GM12873 (cell line): ENCODE data around the gene GDA.

Source experiments
- TF ChIP-seq, protein P1 (sequence below): IDR thresholded peaks from 2 replicates; pipeline ENCODE4 v1.5.1; 2012; ENCODE audit warnings: low read depth, mild to moderate bottlenecking, moderate library complexity, low read length, control low read depth; ENCODE audit not compliant: insufficient read depth; ENCODE audit errors: missing control alignments

GDA gene

DNA sequence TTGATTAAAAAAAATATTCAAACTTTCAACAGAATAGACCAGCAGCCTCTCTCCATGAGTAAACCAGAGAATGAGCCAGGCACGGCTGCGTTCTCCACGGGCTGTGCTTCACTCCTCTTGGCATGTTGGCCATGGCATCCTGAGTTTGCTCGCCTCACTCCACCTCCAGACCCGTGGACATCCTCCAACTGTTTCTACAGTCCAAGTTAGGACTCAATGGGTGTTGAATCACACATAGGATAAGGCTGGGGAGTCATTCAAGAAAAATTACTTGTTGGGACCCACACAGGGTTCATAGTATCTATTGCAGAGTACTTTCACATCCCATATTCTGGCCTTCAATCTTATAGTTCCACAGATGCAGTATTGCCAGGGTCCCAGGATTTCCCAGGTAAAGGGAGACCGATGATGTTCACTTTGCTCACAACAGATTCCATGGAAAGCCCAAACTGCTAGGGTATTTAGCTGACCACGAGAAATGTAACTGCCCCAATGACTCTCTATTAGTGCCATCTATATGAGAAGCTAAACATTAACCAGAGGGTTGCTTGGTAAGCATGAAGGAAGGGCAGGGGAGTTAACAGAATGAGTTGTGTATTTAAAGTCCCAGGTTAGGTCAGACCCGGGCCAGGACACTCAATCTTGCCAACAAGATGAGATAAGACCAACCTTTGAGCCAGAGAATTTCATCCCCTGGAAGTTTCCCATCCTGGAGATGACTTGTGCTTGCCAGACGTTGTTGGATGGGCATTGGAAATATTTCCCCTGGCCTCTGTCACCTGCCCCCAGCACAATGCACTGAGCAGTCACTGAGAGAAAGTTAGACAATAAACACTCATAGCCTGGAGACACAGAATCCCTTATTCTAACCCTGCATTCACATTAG lies 19.7 kb upstream of the GDA start:
- TF ChIP-seq, protein P1, sequence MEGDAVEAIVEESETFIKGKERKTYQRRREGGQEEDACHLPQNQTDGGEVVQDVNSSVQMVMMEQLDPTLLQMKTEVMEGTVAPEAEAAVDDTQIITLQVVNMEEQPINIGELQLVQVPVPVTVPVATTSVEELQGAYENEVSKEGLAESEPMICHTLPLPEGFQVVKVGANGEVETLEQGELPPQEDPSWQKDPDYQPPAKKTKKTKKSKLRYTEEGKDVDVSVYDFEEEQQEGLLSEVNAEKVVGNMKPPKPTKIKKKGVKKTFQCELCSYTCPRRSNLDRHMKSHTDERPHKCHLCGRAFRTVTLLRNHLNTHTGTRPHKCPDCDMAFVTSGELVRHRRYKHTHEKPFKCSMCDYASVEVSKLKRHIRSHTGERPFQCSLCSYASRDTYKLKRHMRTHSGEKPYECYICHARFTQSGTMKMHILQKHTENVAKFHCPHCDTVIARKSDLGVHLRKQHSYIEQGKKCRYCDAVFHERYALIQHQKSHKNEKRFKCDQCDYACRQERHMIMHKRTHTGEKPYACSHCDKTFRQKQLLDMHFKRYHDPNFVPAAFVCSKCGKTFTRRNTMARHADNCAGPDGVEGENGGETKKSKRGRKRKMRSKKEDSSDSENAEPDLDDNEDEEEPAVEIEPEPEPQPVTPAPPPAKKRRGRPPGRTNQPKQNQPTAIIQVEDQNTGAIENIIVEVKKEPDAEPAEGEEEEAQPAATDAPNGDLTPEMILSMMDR: no peak

DNA sequence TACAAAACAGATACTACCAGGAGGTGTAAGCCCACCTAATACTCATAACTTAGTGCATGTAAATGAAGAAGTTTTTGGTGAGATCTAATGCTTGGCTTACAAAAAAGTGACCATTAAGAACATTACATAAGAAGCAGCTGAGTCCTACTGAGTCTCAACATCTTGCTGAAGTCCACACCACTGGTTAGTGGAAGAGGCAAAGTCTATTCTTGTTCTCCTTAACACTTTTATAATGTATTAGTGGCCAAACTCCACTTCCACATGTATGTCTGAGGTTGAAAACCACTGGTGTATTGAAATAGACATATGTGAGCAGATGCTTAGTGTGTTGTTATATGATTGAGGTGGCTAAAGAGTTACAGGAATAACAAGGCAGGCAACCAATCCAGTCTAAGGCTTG lies 18.9 kb upstream of the GDA start:
- TF ChIP-seq, protein P1: no peak

DNA sequence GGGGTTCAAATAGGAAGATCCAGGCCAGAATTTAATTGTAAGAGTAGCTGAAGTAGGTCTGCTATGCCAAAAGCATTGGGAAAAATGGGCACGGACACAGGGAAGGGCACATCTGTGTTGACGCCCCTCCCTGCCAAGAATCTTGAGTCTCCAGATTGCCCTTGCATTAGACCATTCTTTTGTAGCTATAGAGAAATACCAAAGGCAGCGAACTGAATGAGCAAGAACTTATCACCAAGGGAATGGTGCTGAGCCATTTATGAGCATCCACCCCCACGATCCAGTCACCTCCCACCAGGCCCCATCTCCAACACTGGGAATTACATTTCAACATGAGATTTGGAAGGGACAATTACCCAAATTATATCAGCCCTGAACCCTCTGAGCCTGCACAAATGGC lies 18.0 kb upstream of the GDA start:
- TF ChIP-seq, protein P1: no peak

DNA sequence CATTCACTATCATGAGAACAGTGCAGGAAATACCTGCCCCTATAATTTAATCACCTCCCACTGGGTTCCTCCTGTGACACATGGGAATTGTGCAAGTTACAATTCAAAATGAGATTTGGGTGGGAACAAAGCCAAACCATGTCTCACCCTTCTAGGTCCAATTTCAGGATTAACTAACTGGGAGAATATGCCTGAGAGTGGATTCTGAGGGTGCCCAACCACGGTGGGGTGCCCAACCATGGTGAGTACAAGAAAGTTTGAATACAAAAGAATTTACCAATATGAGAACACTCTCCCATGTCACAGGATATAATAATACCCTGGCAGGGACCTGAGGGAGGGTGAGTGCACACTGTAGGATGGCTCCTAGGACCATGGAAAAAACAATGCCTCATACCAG lies 17.2 kb upstream of the GDA start:
- TF ChIP-seq, protein P1: no peak

DNA sequence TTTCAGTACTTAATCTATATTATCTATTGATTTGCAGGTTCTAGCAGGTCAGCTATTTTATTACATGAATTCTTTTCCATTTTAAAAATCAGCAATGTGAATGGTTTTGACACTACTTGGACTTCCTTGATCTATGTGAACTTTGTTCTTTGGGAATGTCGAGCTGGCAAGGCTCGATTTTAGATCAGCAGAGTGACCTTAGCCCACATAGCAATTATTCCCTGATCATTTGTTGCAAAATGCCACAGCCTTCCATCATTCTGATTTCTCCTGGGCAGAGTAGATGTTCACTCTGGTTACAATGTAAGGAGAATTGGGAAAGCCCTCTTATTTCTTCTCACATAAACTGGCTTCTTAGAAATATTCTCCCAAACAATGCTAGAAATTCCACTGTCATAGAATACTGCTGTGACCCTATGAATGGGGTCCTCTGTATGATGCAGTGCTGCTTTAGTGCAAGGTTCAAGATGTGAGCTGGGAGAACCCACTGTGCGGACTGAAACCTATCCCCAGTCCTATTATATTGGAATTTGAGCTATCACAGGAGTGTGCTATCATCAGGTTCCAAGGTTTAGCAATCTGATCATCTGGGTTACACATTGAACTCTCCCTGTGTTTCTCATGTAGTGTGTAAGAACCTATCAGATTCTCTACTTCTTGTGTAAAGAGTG lies 15.7 kb upstream of the GDA start:
- TF ChIP-seq, protein P1: no peak

DNA sequence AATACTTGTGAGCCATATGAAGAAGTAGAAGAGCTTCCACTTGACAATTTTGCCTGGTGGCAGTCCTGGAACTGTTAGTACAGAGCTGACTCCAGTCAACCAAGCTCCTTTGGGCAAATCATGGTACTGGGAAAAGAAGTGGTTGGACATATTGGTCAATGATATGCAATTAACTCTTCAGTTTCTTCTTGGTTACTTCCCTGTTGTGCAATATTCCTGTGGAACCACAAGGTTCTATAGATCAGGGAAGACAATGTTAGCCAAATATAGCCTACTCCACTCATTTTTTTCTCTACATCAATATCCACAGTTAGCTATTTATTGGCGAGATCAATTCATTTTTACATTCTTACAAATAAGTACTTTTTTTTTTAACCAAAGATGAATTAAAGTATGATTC lies 14.4 kb upstream of the GDA start:
- TF ChIP-seq, protein P1: no peak

DNA sequence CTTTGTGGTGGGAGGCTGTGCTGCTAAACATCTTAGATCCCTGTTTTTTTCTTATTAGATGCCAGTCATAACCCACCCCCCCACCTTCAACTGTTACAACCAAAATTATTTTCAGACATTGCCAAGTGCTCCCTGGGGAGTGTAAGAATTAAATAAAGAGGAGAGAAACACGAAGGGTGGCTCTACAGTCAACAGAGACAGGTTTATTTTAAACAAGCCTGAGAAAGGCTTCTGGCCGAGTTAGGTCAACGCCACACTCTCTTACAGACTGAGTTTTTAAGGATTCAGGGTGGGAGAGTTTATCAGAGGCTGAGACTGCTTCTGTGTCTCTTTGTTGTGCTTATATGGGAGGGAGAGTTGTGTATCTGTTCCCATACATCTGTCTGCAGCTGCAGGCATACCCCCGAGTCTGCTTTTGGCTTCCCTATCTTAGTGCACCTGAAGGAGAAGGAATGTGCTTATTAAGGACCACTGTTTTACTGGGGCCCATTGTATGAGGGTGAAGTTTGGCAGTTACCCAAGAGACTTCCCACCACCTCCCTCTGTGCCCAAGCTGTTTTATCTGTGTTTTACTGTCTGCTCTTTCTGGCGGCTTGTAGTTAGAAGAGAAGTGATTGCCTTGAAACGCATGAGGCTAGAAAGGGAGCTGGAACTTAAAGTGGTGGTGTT lies 11.4 kb upstream of the GDA start:
- TF ChIP-seq, protein P1: no peak
